NCI-H82 treated with DMSO at 0.1 percent for 48 hours (cell line): Measurements from ENCODE around the gene SART3.

ENCODE experiments used
- DNase-seq: peaks from one replicate; lab custom pipeline; 2025; ENCODE audit not compliant: unreplicated experiment; lab: John Stamatoyannopoulos, UW

The SART3 gene, protein sequence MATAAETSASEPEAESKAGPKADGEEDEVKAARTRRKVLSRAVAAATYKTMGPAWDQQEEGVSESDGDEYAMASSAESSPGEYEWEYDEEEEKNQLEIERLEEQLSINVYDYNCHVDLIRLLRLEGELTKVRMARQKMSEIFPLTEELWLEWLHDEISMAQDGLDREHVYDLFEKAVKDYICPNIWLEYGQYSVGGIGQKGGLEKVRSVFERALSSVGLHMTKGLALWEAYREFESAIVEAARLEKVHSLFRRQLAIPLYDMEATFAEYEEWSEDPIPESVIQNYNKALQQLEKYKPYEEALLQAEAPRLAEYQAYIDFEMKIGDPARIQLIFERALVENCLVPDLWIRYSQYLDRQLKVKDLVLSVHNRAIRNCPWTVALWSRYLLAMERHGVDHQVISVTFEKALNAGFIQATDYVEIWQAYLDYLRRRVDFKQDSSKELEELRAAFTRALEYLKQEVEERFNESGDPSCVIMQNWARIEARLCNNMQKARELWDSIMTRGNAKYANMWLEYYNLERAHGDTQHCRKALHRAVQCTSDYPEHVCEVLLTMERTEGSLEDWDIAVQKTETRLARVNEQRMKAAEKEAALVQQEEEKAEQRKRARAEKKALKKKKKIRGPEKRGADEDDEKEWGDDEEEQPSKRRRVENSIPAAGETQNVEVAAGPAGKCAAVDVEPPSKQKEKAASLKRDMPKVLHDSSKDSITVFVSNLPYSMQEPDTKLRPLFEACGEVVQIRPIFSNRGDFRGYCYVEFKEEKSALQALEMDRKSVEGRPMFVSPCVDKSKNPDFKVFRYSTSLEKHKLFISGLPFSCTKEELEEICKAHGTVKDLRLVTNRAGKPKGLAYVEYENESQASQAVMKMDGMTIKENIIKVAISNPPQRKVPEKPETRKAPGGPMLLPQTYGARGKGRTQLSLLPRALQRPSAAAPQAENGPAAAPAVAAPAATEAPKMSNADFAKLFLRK

DNA sequence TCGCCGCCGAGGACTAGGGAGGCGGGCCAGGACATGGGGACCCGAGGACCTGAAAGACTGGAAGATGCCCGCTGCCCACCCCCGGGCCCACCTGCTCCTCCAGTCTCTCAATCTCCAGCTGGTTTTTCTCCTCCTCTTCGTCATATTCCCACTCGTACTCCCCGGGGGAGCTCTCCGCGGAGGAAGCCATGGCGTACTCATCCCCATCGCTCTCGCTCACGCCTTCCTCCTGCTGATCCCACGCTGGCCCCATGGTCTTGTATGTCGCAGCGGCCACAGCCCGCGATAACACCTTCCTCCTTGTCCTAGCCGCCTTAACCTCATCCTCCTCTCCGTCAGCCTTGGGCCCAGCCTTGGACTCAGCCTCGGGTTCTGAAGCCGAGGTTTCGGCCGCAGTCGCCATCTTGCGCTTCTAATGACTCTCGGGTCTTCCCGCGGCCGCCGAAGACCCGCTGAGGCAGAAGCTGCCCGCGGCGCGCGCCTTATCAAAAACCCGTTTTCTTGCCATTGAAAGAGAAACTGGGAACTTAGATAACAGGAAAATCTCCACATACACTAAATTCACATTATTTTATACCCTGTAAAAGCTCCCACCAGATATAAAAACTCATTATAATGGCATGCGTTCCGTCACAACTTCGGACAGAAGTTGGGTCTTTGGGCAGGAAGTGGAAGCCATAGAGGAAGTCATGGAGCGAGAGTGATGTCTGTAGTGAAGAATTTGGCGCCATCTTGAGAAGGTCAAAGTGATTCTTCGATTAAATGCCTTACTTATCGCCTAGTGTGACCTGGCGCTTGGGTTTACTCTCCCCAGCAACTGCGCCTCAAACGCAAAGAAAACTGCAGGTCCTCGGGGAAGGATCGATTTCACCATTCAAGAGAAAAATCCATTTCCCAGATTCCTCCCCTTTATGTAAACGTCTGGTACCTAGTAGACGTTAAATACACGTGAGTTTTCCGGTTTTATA lies at the start of gene SART3:
TSS of gene SART3 (minus strand) at position 422 of the 968 bp plus-strand sequence. CDS start at position 403, 19 bp downstream.
- DNase-seq, result peak; percentile 94

GRCh38 chr12:108610336-108610815 lies 49.4 kb upstream of the SART3 start:
- no peak for DNase-seq

DNA sequence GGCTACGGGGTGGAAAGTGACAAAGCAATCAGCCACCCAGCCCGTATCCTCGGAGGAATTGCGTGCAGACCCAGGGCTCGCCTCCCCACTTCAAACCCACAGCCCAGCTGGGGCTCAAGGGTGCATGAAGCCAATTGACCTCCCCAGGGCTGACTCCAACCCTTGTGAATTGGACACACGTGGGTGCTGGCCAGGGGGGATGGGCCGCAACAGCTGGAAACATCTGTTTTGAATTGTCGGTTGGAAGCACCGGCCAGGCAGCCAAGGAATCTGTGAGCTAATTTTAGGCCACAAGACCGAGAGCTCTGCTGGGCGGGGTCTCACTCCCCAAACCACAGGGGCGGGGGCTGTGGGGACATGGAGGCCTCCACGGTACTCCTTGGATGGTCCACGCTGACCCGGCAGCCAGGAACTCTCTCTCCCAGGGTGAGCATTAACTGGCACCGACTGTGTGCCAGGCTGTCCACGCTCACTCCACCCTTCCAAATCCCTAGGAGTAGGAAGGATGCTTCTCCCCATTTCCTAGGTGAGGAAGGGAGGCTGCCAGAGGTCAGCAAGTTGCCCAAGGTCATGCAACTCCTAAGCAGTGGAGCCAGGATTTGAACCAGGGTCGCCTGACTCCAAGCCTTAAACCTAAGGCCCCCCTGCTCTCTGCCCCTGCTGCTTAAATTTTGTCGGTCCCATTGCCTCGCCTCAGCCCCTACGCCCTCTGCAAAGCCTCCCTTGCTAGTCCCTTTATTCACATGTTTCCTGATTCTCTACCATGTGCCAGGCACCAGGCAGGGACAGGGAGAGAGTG lies 48.8 kb upstream of the SART3 start:
- no peak for DNase-seq

DNA sequence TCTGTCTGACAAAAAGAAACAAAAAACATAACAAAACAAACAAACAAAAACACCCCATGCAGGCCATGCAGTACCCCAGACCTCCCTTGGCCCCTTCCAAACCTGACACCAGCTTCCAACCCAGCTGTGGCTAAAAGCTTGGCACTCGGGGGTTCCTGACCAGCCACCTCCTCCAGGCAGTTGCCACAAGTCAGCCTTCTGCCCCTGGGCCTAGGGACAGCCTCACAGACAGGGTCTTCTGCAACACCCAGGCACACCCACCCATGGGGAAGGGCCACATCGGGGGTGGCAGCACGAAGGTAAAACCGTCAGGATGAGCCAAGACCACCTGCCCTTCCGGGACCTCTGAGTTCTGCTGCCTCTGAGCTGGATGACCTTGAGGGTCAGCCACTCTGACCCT lies 47.6 kb upstream of the SART3 start:
- DNase-seq, result no peak

GRCh38 chr12:108607981-108608600 lies 47.1 kb upstream of the SART3 start:
- DNase-seq, result no peak

GRCh38 chr12:108606492-108606891 lies 45.5 kb upstream of the SART3 start:
- no peak for DNase-seq

- DNase-seq, result no peak
Measured at GRCh38 chr12:108605690-108606406, 44.9 kb upstream of the SART3 start.

- no peak for DNase-seq
Measured at GRCh38 chr12:108605000-108605689, 44.2 kb upstream of the SART3 start.

- DNase-seq, result no peak
Measured at GRCh38 chr12:108604208-108604941, 43.4 kb upstream of the SART3 start.

- no peak for DNase-seq
Measured at GRCh38 chr12:108603743-108604142, 42.8 kb upstream of the SART3 start.

DNA sequence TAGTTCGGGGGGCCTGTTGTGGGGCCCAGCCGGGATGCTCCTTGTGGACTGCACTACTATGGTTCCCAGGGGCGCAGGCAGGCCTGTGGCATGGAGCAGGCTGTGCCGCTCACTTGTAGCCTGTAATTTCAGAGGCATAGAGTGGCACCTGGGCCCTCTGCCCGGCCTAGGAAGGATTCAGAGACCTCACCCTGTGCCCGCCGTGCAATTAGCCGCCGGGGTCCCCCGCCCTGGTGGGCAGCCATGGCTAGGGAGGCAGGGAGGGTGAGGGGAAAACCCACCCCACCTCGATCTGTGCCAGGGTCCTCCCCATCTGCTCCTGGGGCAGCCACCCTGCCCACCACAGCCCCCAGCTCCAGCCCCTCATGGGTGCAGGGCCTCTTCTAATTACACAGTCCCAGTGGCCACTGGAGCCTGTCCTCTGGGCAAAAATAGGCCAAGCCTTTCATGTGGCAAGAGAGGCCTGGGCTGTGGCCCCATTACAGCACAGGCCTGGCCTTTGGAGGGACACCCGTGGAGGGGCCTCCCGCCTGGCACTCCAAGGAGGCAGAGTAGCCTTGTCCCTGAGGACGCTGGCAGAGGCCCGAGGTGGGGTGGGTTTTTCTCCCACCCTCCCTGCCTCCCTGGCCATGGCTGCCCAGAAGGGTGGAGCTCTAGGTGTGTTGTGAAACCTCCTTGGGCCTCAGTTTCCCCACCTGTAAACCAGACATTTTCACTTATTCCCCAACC lies 42.2 kb upstream of the SART3 start:
- DNase-seq, result no peak

DNA sequence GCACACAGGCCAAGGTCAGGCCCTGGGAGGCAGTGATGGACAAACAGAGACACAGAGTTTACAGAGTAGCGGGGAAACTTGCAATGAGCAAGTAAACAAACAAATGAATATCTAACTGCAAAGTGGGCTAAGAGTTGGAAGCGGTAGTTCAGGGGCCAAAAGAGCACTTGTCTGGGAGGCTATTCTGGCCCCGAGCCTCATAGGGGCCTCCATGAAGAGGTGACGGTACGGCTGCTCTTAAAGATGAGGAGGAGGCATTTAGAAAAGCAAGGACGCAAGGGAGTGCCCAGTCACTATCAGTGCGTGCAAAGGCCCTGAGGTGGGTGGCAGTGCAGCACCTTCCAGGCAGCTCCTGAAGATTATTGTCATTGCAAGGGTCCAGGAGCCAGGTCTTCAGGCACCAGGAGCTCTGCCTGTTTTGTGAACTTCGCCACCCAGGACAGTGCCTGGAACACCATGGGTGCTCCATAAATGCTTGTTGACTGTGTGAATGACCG lies 41.3 kb upstream of the SART3 start:
- no peak for DNase-seq

DNA sequence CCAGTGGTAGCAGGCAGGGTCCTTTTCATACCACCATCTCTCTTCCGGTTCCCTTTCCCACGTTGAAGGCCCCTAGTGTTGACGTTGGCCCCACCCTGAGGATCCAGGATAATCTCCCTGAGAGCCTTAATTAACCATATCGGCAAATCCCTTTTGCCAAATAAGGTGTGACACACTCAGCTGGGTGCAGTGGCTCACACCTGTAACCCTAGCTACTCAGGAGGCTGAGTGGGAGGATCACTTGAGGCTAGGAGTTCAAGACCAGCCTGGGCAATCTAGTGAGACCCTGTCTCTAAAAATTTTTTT lies 39.7 kb upstream of the SART3 start:
- DNase-seq, result peak; percentile 49

DNA sequence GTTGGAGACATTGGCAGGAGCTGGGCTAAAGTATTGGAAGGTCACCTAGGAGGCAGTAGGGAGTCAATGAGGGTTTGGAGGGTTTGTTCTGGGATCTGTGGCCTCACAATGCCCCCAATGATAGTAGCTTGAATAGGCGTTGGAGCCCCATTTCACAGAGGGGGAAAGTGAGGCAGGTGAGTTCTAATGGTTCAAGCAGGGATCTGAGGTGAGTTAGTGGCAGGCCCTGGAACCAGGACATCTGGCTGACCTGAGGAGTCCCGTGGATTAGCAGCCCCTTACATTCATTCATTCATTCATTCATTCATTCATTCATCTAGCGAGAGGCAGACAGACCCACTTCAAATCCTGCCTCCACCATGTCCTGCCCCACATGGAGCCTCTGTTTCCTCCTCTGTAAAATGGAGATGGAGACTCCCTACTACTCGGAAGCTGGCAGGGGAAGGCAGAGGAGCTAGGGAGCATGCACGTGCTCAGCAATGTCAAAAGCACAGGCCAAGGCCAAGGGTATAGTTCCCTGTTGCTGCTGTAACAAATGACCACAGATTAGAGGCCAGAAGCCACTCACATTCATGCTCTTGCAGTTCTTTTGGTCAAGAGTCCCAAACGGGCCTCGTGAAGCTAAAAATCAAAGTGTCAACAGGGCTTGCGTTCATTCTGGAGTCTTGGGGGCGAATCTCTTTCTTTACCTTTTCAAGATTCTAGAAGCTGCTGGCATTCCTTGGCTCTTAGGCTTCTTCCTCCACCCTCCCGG lies 39.2 kb upstream of the SART3 start:
- DNase-seq, result no peak

GRCh38 chr12:108599541-108599940 lies 38.6 kb upstream of the SART3 start:
- DNase-seq, result no peak
